ENCODE results near the gene CXCL17. TPM values are rescaled to one million over a fixed set of nuclear protein-coding genes. Genes with fewer than 3 reads are reported as not detected.

Gene CXCL17
- total RNA-seq, 2 donors from 2014 or later: not detected

- Histone ChIP-seq H3K36me3 (no peaks in the 10 kb centered on the region), H3K4me3 (peak overlapping the region; percentile 42), H3K27me3 (peaks cover 6% of the 10 kb centered on the region), H3K9me3 (no peaks in the 10 kb centered on the region), H3K4me1 (no peaks in the 10 kb centered on the region), H3K27ac (peak overlapping the region; percentile 70), H3K9ac (ENCODE audit: low read depth in 2 of 2, low read length in 2 of 2) (peak overlapping the region in 1 of 2 donors; percentile 61)
- DNase-seq: peak; percentile 87
- TF ChIP-seq, protein P1, sequence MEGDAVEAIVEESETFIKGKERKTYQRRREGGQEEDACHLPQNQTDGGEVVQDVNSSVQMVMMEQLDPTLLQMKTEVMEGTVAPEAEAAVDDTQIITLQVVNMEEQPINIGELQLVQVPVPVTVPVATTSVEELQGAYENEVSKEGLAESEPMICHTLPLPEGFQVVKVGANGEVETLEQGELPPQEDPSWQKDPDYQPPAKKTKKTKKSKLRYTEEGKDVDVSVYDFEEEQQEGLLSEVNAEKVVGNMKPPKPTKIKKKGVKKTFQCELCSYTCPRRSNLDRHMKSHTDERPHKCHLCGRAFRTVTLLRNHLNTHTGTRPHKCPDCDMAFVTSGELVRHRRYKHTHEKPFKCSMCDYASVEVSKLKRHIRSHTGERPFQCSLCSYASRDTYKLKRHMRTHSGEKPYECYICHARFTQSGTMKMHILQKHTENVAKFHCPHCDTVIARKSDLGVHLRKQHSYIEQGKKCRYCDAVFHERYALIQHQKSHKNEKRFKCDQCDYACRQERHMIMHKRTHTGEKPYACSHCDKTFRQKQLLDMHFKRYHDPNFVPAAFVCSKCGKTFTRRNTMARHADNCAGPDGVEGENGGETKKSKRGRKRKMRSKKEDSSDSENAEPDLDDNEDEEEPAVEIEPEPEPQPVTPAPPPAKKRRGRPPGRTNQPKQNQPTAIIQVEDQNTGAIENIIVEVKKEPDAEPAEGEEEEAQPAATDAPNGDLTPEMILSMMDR (IDR thresholded peaks at IDR 0.05): peak; percentile 45
- intact Hi-C loops (cut with DNase I): no loop called here
Measured at GRCh38 chr19:42386974-42387707, 55.6 kb downstream of the CXCL17 start.

DNA sequence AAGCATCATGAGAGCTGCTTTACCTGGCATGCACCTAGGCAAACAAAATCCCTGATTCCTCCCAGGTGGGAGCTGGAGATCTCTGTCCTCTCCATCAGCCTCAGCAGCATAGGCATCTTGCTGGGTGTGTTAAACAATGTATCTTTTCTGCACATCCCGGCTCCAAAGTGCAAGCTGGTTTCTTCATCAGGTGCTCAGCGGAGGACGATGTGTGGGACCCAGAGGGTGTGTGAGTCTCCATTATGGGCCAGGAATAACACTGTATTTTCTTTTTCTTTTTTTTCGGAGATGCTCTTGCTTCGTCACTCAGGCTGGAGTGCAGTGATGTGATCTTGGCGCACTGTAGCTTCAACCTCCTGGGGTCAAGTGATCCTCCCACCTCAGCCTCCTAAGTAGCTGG, 62.6 kb downstream of the CXCL17 start:
- DNase-seq: no peak
- Histone ChIP-seq H3K4me3 (no peak overlapping the region), H3K9me3 (no peaks in the 10 kb centered on the region), H3K27me3 (no peaks in the 10 kb centered on the region), H3K9ac (ENCODE audit: low read depth in 2 of 2, low read length in 2 of 2) (no peak overlapping the region), H3K4me1 (no peaks in the 10 kb centered on the region), H3K36me3 (no peaks in the 10 kb centered on the region), H3K27ac (no peak overlapping the region)
- TF ChIP-seq, protein P1 (IDR thresholded peaks at IDR 0.05): no peak
- intact Hi-C loops (cut with DNase I): no loop called here

Other genes with a start within 250 kb of the CXCL17 start
- 10 to 100 TPM; 27.0 to 33.8 TPM for gene DEDD2, start 225.3 kb downstream of the CXCL17 start, total RNA-seq
- gene ZNF526, start 222.6 kb downstream of the CXCL17 start, total RNA-seq: 10 to 100 TPM in 1 of 2 donors, 1 to 10 TPM in 1; 9.3 to 12.8 TPM
- gene GSK3A, start 200.3 kb downstream of the CXCL17 start, total RNA-seq: 10 to 100 TPM; 47.8 to 51.8 TPM
- gene ERF, start 187.8 kb downstream of the CXCL17 start, total RNA-seq: 10 to 100 TPM; 46.7 to 57.3 TPM
- 10 to 100 TPM; 47.8 to 54.6 TPM for gene CIC, start 173.7 kb downstream of the CXCL17 start, total RNA-seq
- 1 to 10 TPM in 1 of 2 donors, under 1 TPM in 1; 0.32 to 1.0 TPM for gene PRR19, start 140.8 kb downstream of the CXCL17 start, total RNA-seq
- gene PAFAH1B3, start 140.3 kb downstream of the CXCL17 start, total RNA-seq: 10 to 100 TPM; 42.5 to 53.0 TPM
- gene TMEM145, start 129.6 kb downstream of the CXCL17 start, total RNA-seq: under 1 TPM; 0.24 to 0.94 TPM
- gene MEGF8, start 117.3 kb downstream of the CXCL17 start, total RNA-seq: 10 to 100 TPM; 13.4 to 16.5 TPM
- 1 to 10 TPM; 4.7 to 5.5 TPM for gene CNFN, start 52.6 kb downstream of the CXCL17 start, total RNA-seq
- gene LIPE, start 15.6 kb downstream of the CXCL17 start, total RNA-seq: 10 to 100 TPM in 1 of 2 donors, 1 to 10 TPM in 1; 9.6 to 16.0 TPM
- 100 to 1,000 TPM; 251 to 510 TPM for gene CEACAM1, start 85.5 kb upstream of the CXCL17 start, total RNA-seq
- gene CEACAM8, start 152.0 kb upstream of the CXCL17 start, total RNA-seq: 1 to 10 TPM in 1 of 2 donors, under 1 TPM in 1; 0.85 to 2.3 TPM